ENCODE measurements around the gene NFE2.

- TF ChIP-seq CTCF (IDR thresholded peaks at IDR 0.05; ENCODE audit: low read length) (no peak), EZH2 (IDR thresholded peaks at IDR 0.05; ENCODE audit: borderline replicate concordance, low read length) (no peak)
Observed at GRCh38 chr12:54340846-54341245, 40.0 kb upstream of the NFE2 start.

Measured in OCI-LY1 (cell line).